Keratinocyte (primary cell): Measurements from ENCODE around the gene FOXC1. TPM values are rescaled to one million over a fixed set of nuclear protein-coding genes. Genes with fewer than 3 reads are reported as not detected.

Experiments used
- DNase-seq: peaks from one replicate; pipeline ENCODE4 v3.0.0-alpha.2; 2011; ENCODE audit warnings: low read depth, missing footprints, low spot score
- FAIRE-seq: peaks from 2 replicates; lab custom pipeline; 2011; peaks lifted over from hg19 to GRCh38; lab: Jason Lieb, UNC
- H2AFZ ChIP-seq: 2 replicates; pipeline ENCODE4 v1.6.0; 2012; ENCODE audit warnings: low read length, control low read depth, inconsistent platforms; ENCODE audit not compliant: control insufficient read depth
- H3K27ac ChIP-seq: 2 replicates; pipeline ENCODE4 v1.5.1; 2011; ENCODE audit warnings: low read length; ENCODE audit not compliant: control insufficient read depth, insufficient read depth
- H3K27me3 ChIP-seq: 3 replicates; pipeline ENCODE4 v1.6.0; 2011; ENCODE audit warnings: low read length; ENCODE audit not compliant: control insufficient read depth, insufficient read depth; ENCODE audit errors: extremely low read depth
- H3K36me3 ChIP-seq, 2 experiments: 2 replicates in 1 of 2; 3 replicates in 1 of 2; pipeline ENCODE4 v1.5.1; 2011; ENCODE audit warnings: low read length in 2 of 2, mild to moderate bottlenecking in 1 of 2; ENCODE audit not compliant: control insufficient read depth in 2 of 2, insufficient read depth in 2 of 2; ENCODE audit errors: extremely low read depth in 1 of 2
- H3K4me1 ChIP-seq: 3 replicates; pipeline ENCODE4 v1.5.1; 2011; ENCODE audit warnings: low read length; ENCODE audit not compliant: control insufficient read depth, insufficient read depth; ENCODE audit errors: extremely low read depth
- H3K4me2 ChIP-seq: 3 replicates; pipeline ENCODE4 v1.6.0; 2011; ENCODE audit warnings: low read depth, low read length; ENCODE audit not compliant: control insufficient read depth, insufficient read depth; ENCODE audit errors: extremely low read depth
- H3K4me3 ChIP-seq, 3 experiments: fragments of 200-600 bp in 1 of 3; sonication (generic) in 1 of 3; 2 replicates in 2 of 3; 3 replicates in 1 of 3; pipeline ENCODE4 v1.5.1; 2011 to 2016; ENCODE audit warnings: low read length in 3 of 3, mild to moderate bottlenecking in 3 of 3, control low read depth in 2 of 3, inconsistent platforms in 1 of 3, low read depth in 1 of 3, mixed read lengths in 1 of 3, mixed run types in 1 of 3, moderate library complexity in 1 of 3; ENCODE audit not compliant: control insufficient read depth in 2 of 3, insufficient read depth in 2 of 3; ENCODE audit errors: extremely low read depth in 1 of 3
- H3K79me2 ChIP-seq: 2 replicates; pipeline ENCODE4 v1.6.0; 2012; ENCODE audit warnings: low read length; ENCODE audit not compliant: control insufficient read depth, insufficient read depth
- H3K9ac ChIP-seq: 3 replicates; pipeline ENCODE4 v1.6.0; 2011; ENCODE audit warnings: low read length; ENCODE audit not compliant: control insufficient read depth, insufficient read depth; ENCODE audit errors: extremely low read depth
- H3K9me1 ChIP-seq: 3 replicates; pipeline ENCODE4 v1.6.0; 2011; ENCODE audit warnings: low read length; ENCODE audit not compliant: control insufficient read depth, insufficient read depth; ENCODE audit errors: extremely low read depth
- H3K9me3 ChIP-seq: 2 replicates; pipeline ENCODE4 v1.5.1; 2012; ENCODE audit warnings: low read depth, low read length; ENCODE audit not compliant: control insufficient read depth
- H4K20me1 ChIP-seq: 3 replicates; pipeline ENCODE4 v1.6.0; 2011; ENCODE audit warnings: low read length; ENCODE audit not compliant: control insufficient read depth, insufficient read depth; ENCODE audit errors: extremely low read depth
- EZH2 ChIP-seq: IDR thresholded peaks from one replicate; pipeline ENCODE4 v1.6.1; 2012; ENCODE audit warnings: inconsistent platforms, mild to moderate bottlenecking, low read length, moderate library complexity
- dilution Hi-C: fragments of 300-500 bp; cut with MboI; formaldehyde crosslinking; loops from one replicate; pipeline ENCODE4 v1.7.0; 2020; ENCODE audit warnings: low sequenced_read_pairs; ENCODE audit not compliant: extremely low pct_ligation_motif_present
- polyA plus RNA-seq, 5 experiments: library from polyadenylated mRNA; depleted of rRNA in 3 of 5; stranded (reverse) in 3 of 5; stranded (forward) in 1 of 5; unstranded in 1 of 5; fragments of >200 nt; gene quantifications; 1 replicate in 1 of 5; 2 replicates in 3 of 5; 3 replicates in 1 of 5; pipeline versions ENCODE4 v1.2.1 to v1.2.3, GENCODE V29; 2011 to 2012; ENCODE audit warnings: missing spikeins in 2 of 5, low read depth in 1 of 5, low replicate concordance in 1 of 5
- TF ChIP-seq, protein P1 (sequence below), 3 experiments: IDR thresholded peaks in 1 of 3; conservative IDR thresholded peaks in 1 of 3; optimal IDR thresholded peaks in 1 of 3; 2 replicates in 2 of 3; 3 replicates in 1 of 3; pipeline versions ENCODE3 to v1.5.1; 2011; ENCODE audit warnings: low read length in 3 of 3, mild to moderate bottlenecking in 3 of 3, moderate library complexity in 2 of 3, control low read depth in 1 of 3, inconsistent platforms in 1 of 3; ENCODE audit not compliant: insufficient read depth in 2 of 3; ENCODE audit errors: extremely low read depth in 1 of 3

FOXC1 gene
- polyA plus RNA-seq, 1 donor (not counting 4 experiments of a cell fraction or from before 2014, with no cell fraction given), result 4.3 TPM

DNA sequence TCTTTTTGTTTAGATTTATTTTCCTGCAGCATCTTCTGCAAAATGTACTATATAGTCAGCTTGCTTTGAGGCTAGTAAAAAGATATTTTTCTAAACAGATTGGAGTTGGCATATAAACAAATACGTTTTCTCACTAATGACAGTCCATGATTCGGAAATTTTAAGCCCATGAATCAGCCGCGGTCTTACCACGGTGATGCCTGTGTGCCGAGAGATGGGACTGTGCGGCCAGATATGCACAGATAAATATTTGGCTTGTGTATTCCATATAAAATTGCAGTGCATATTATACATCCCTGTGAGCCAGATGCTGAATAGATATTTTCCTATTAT, 3.2 kb downstream of the FOXC1 start:
- no peak overlapping the region for H2AFZ ChIP-seq
- H3K27ac ChIP-seq, result peak overlapping the region; percentile 76
- FAIRE-seq (peak; percentile 13), DNase-seq (no peak)
- dilution Hi-C loops, result no loop called here
- TF ChIP-seq EZH2, result no peak
- TF ChIP-seq, protein P1, sequence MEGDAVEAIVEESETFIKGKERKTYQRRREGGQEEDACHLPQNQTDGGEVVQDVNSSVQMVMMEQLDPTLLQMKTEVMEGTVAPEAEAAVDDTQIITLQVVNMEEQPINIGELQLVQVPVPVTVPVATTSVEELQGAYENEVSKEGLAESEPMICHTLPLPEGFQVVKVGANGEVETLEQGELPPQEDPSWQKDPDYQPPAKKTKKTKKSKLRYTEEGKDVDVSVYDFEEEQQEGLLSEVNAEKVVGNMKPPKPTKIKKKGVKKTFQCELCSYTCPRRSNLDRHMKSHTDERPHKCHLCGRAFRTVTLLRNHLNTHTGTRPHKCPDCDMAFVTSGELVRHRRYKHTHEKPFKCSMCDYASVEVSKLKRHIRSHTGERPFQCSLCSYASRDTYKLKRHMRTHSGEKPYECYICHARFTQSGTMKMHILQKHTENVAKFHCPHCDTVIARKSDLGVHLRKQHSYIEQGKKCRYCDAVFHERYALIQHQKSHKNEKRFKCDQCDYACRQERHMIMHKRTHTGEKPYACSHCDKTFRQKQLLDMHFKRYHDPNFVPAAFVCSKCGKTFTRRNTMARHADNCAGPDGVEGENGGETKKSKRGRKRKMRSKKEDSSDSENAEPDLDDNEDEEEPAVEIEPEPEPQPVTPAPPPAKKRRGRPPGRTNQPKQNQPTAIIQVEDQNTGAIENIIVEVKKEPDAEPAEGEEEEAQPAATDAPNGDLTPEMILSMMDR (optimal IDR thresholded peaks at IDR 0.05 in 1 of 3, IDR thresholded peaks at IDR 0.05 in 1 of 3, conservative IDR thresholded peaks at IDR 0.05 in 1 of 3; ENCODE audit: extremely low read depth in 1 of 3, insufficient read depth in 2 of 3, low read length in 3 of 3), result peak in 1 of 3 experiments; percentile 3
- peak overlapping the region; percentile 74 to 86 (median 79) for H3K4me3 ChIP-seq
- peaks cover 14% of the 10 kb centered on the region for H3K27me3 ChIP-seq
- H3K36me3 ChIP-seq, result no peaks in the 10 kb centered on the region
- H3K4me1 ChIP-seq, result peaks cover 16% of the 10 kb centered on the region
- H3K4me2 ChIP-seq, result peak overlapping the region; percentile 98
- H3K9me1 ChIP-seq, result no peaks in the 10 kb centered on the region
- peaks cover 40% of the 10 kb centered on the region for H3K79me2 ChIP-seq
- no peaks in the 10 kb centered on the region for H3K9me3 ChIP-seq
- H4K20me1 ChIP-seq, result no peaks in the 10 kb centered on the region
- peak overlapping the region; percentile 84 for H3K9ac ChIP-seq

DNA sequence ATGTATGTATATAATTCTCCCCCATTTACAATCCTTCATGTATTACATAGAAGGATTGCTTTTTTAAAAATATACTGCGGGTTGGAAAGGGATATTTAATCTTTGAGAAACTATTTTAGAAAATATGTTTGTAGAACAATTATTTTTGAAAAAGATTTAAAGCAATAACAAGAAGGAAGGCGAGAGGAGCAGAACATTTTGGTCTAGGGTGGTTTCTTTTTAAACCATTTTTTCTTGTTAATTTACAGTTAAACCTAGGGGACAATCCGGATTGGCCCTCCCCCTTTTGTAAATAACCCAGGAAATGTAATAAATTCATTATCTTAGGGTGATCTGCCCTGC, 3.6 kb downstream of the FOXC1 start:
- FAIRE-seq, result no peak
- peak overlapping the region; percentile 74 to 86 (median 79) for H3K4me3 ChIP-seq
- no peak overlapping the region for H2AFZ ChIP-seq
- H3K4me1 ChIP-seq, result peaks cover 14% of the 10 kb centered on the region
- peak overlapping the region; percentile 98 for H3K4me2 ChIP-seq
- no peak for DNase-seq
- H3K27ac ChIP-seq, result peak overlapping the region; percentile 52
- no peaks in the 10 kb centered on the region for H4K20me1 ChIP-seq
- no peaks in the 10 kb centered on the region for H3K9me1 ChIP-seq
- no peak for TF ChIP-seq EZH2
- TF ChIP-seq, protein P1 (optimal IDR thresholded peaks at IDR 0.05 in 1 of 3, IDR thresholded peaks at IDR 0.05 in 1 of 3, conservative IDR thresholded peaks at IDR 0.05 in 1 of 3; ENCODE audit: extremely low read depth in 1 of 3, insufficient read depth in 2 of 3, low read length in 3 of 3), result no peak
- dilution Hi-C loops, result no loop called here
- H3K9me3 ChIP-seq, result no peaks in the 10 kb centered on the region
- peak overlapping the region; percentile 76 for H3K9ac ChIP-seq
- peaks cover 40% of the 10 kb centered on the region for H3K79me2 ChIP-seq
- peaks cover 10% of the 10 kb centered on the region for H3K27me3 ChIP-seq
- no peaks in the 10 kb centered on the region for H3K36me3 ChIP-seq
